ENCODE results near the gene CD46.

DNA sequence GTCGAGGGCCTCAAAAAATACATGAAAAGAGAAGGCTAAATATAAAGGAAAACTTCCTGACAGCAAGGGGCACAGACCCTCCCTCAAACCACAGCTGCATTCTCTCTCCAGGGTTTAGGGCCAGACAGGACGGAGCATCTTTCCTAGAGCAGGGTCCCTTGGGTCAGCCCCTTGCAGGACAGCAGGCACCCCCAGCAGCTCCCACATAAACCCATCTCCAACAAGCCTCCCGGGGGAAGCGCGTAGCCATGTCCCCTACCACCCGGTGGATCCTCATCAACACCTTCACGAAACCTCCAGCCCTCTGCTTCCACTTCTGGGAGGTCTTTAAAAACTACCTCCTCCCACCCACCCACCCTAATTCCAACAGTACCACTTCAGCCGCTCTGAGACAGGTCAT lies 59.5 kb downstream of the CD46 start:
- TF ChIP-seq CTCF (IDR thresholded peaks at IDR 0.05; ENCODE audit: poor library complexity, severe bottlenecking) = no peak
- no peak for TF ChIP-seq EZH2 (IDR thresholded peaks at IDR 0.05; ENCODE audit: borderline replicate concordance, insufficient read depth, low read length, poor library complexity, severe bottlenecking)
- TF ChIP-seq POLR2AphosphoS5 (IDR thresholded peaks at IDR 0.05) = no peak
- TF ChIP-seq TAF1 (IDR thresholded peaks at IDR 0.05; ENCODE audit: low read depth) = no peak
- TF ChIP-seq RAD21 (conservative IDR thresholded peaks at IDR 0.05) = no peak
- no peak for TF ChIP-seq REST (IDR thresholded peaks at IDR 0.05; ENCODE audit: borderline replicate concordance)

All from neural cell (in vitro differentiated cells).